GM19240 (cell line): ENCODE measurements around the gene PRAMEF13.
"Not testable (repeated sequence)": the region's sequence is repeated elsewhere in the genome, so short reads cannot be mapped to it uniquely, and the experiment has no call there.

ENCODE experiments used
- DNase-seq: peaks from one replicate; pipeline ENCODE4 v3.0.0; 2011; ENCODE audit warnings: low spot score; ENCODE audit not compliant: insufficient read length

Gene PRAMEF13

GRCh38 chr1:13208712-13209111, 7.5 kb upstream of the PRAMEF13 start:
- not testable (repeated sequence) for DNase-seq

GRCh38 chr1:13171548-13171947, 29.7 kb downstream of the PRAMEF13 start, which contains the start of gene PRAMEF9:
Gene PRAMEF9, plus strand, starts transcription at chr1:13171848. Its CDS starts 3,433 bp downstream, at chr1:13175281.
- DNase-seq: not testable (repeated sequence)

- not testable (repeated sequence) for DNase-seq
Observed at GRCh38 chr1:13165531-13165930, 35.7 kb downstream of the PRAMEF13 start, which contains the start of gene HNRNPCL4. Gene HNRNPCL4, minus strand, starts transcription at chr1:13165631. Its CDS starts 164 bp downstream, at chr1:13165467.

GRCh38 chr1:13155909-13156308, 45.3 kb downstream of the PRAMEF13 start, which contains the start of gene PRAMEF26:
Gene PRAMEF26, minus strand, starts transcription at chr1:13156009. Its CDS starts 2,914 bp downstream, at chr1:13153095.
- DNase-seq: not testable (repeated sequence)
